Adipose tissue (tissue), 3 donors: ENCODE data around the gene PNKP. TPM values are rescaled to one million over a fixed set of nuclear protein-coding genes. Genes with fewer than 3 reads are reported as not detected.

Experiments
- H3K27ac ChIP-seq: one replicate; pipeline ENCODE4 v1.5.1; 2013; ENCODE audit warnings: low read depth, low read length
- WGBS, 3 donors: extraction: QIAGEN DNeasy Blood & Tissue Kit; methylation state at CpG; one replicate each; pipeline ENCODE4 v1.1.7; 2013; 5-methylcytosine and 5-hydroxymethylcytosine counted together
- polyA plus RNA-seq, 3 donors: library from polyadenylated mRNA; stranded (reverse); fragments of 200-250 nt; gene quantifications; one replicate each; pipeline ENCODE4 v1.2.3, GENCODE V29; 2013
- donor health status: healthy with polysubstance abuse.
- donor health status: Bipolar disorder and iron deficiency.
- donor health status: healthy.

PNKP gene
- polyA plus RNA-seq, 3 donors, result 29.7 to 50.9 (median 45.8) TPM

DNA sequence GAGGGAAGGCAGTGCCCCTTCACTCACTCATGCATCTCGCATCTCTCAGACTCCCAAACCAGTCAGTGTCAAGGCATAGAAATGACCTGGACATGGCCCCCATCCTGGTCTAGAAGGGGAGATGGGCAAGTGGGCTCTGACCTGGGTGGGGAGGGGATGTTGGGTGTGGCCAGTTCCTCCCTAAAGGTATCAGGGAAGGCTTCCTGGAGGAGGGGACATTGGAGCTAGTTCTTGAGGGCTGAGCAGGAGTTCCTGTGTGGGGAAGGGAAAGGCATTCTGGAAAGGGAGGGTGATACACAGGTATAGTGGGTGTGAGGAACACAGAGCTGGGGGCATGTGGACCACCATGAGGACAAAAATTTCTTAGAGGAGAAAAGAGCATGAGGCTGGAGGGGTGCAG, 25.3 kb upstream of the PNKP start:
- WGBS, 3 donors, result 86 to 100% (median 94%) methylated on average over 1 of the region's 1 CpG
- no peak overlapping the region for H3K27ac ChIP-seq

DNA sequence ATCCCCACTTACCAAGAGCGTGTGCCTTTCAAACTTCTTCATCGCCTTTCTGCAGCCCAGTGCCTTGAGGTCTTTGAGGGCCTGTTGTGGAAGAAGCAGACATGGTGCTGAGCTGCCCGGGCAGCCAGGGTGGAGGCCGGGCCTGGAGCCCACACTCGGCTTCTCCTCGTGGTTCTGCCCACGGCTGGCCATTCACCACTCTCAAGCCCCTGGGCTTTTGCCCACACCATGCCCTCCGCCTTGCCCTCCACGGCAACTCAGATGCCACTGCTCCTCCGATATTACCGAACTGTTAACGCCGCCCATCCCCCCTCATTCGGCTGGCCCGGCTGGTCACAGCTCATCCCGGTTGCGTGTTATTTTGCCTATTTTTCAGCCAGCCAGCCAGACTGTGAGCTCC, 24.0 kb upstream of the PNKP start:
- H3K27ac ChIP-seq, result no peak overlapping the region
- WGBS, 3 donors, result 85 to 92% (median 87%) methylated on average over 17 of the region's 17 CpGs

DNA sequence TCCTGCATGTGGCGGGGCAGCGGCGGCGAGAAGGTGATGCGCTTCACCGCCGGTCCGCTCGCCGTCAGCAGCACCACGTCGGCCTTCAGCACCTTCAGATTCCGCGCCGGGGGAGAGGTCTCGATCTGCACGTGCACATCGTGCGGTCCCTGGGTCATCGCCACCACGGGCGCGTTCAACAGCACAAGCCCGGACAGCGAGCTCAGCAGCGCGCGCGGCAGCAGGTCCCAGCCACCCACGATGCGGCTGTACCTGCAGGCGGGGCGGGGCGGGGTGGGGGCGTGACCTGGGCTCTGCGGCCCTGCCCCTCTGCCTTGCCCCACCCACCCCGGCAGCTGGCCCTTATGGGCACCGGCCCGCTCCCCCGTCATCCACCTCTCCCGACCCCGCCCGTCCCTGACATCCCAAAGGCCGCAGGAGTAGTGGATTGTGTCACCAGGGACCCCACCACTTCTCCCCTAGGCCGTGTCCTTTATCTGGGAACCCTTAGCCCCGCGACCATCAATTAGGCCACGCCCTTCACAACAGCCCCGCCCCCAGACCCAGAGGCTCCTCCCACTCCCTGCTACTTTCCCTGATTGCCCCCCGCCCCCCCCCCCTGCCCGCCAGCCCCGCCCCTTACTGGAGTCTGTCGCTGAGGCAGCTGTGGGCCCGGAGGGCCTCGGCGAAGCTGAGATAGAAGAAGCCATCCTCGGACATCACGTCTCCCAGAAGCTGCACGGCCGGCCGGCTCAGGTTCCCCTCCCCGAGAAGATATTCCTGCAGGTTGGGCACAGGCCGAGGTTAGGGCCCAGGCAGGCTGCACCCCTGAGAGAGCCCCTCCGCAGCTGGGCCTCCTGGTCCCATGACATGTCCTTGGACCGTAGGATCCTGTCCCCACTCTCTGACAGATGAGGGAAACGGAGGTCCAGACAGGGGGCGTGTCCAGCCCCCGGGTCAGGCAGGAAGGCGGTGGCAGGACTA, 23.3 kb upstream of the PNKP start:
- WGBS, 3 donors, result 10 to 18% (median 17%) methylated on average over 63 to 69 of the region's 69 CpGs
- H3K27ac ChIP-seq, result no peak overlapping the region

DNA sequence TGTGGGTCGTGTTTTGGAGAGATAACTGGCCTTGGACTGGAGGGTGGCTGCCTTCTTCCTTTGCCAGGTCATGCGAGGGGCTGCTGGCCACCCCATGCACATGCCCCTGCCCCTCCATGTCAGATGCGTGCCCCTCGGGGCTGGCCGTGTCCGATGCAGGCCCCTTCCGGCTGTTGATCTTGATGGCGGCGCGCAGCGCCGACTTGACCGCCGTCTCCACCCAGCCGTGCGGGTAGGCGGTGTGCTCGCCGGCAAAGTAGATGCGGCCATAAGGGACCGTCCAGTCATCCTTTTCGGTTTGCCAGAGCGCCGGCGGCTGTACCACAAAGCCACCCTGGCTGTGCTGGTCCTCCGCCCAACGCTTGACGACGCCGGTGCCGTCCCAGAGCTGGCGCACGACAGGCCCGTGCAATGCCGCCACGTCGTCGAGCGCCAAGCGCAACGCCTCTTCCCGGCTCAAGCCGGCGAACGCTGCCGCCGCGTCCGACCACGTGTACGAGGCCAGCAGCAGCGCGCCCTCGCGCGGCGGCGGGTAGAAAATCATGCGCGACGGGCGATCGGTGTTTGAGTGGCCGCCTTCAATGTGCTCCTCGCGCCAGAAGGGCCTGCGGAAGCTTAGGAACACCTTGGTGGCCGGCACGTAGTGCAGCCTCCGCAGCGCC, 22.4 kb upstream of the PNKP start:
- no peak overlapping the region for H3K27ac ChIP-seq
- 17 to 26% (median 24%) methylated on average over 67 to 71 of the region's 71 CpGs for WGBS, 3 donors

DNA sequence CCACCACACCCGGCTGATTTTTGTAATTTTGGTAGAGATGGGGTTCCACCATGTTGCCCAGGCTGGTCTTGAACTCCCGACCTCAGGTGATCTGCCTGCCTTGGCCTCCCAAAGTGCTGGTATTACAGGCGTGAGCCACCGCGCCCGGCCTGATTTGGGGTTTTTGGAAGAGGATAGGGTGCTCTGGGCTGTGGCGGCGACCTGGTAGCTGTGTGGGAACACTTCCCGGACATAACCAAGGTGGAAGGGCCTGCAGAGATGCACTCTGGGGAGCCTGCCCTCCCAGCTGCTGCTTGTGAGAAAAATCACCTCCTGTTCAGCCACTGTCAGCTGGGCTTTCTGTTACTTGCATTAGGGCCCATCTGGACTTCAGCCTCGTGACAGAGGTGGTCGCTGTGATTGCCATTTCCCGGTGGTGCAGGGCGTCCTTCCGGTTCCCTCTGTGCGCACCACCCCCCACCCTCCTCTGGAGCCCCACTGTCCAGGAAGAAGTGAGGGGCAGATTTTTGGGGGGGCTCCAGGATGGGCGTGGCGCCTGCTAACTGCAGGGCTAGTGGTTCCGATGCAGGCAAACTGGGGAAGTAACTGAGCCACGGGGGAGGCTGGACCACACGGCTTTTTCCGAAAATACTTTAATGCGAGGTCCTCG, 21.8 kb upstream of the PNKP start:
- 88 to 92% (median 90%) methylated on average over 23 of the region's 23 CpGs for WGBS, 3 donors
- H3K27ac ChIP-seq, result no peak overlapping the region

DNA sequence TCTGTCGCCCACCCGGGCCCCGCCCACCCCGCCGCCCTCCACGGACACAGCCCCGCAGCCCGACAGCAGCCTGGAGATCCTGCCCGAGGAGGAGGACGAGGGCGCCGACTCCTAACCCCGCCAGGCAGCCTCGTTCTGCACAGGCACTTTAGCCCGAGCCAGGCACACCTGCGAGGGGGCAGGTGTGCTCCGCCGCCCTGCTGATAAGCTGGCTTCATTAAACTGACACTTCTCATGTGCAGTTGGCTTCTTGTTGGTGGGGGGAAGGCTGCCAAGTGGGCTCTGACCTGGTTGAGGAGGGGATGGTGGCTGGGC, 21.1 kb upstream of the PNKP start:
- 60 to 91% (median 90%) methylated on average over 10 to 18 of the region's 18 CpGs for WGBS, 3 donors
- H3K27ac ChIP-seq, result no peak overlapping the region

DNA sequence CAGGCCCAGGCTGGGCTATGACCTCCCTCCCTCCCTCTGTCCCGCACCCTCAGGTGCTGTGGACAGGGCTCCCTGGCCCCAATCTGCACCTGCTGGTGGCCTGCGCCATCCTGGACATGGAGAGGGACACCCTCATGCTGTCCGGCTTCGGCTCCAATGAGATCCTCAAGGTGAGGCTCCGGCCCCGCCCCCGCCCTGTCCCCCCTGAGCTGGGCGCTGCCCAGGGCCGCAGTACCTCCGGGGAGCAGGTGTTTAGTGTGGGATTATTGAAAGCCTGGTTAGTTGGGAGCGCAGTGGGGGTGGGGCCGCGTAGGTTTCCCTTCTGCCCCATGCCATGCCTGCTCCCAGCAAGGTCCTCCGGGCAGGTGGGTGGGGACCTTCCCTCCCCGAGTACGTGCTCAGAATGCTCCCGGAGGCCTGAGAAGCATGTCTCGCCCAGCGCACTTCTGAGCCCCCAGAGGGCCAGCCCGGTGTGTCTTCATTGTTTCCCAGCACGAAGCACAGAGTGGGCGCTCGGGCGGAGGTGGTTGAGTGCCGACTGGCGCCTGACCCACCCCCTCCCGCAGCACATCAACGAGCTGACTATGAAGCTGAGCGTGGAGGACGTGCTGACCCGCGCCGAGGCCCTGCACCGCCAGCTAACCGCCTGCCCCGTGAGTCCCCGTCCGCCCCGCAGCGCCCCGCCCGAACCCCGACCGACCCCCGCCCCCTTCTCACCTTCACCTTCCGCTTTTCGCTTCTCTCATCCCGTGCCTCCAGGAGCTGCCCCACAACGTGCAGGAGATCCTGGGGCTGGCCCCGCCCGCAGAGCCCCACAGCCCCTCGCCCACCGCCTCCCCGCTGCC, 20.5 kb upstream of the PNKP start:
- no peak overlapping the region for H3K27ac ChIP-seq
- 49 to 91% (median 75%) methylated on average over 51 to 54 of the region's 54 CpGs for WGBS, 3 donors

DNA sequence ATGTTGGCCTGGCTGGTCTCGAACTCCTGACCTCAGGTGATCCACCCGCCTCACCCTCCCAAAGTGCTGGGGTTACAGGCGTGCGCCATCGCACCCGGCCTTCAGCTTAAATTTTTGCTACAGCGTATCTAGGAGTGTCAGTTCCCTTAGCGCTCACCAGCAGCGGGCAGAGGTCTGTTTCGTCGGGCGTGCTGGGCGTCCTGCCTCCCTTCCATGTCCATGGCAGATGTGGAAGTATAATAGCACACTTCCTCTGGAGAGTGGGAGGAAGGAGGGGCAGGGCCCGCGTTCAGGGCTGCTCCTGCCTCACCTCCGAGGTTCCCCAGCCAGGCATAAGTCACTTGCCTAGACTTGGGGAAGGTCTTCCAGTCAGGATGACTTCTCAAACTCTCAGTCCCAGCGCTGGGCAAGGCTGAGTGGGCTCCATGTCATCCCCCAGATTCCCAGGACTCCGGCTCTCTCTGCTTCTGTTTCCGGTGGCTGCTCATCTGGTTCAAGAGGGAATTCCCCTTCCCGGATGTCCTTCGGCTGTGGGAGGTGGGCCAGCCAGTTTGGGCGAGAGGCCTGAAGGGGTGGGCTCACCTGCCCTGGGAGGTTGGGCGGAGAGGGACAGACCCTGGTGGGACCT, 19.8 kb upstream of the PNKP start:
- 65 to 73% (median 66%) methylated on average over 22 to 23 of the region's 23 CpGs for WGBS, 3 donors
- no peak overlapping the region for H3K27ac ChIP-seq

DNA sequence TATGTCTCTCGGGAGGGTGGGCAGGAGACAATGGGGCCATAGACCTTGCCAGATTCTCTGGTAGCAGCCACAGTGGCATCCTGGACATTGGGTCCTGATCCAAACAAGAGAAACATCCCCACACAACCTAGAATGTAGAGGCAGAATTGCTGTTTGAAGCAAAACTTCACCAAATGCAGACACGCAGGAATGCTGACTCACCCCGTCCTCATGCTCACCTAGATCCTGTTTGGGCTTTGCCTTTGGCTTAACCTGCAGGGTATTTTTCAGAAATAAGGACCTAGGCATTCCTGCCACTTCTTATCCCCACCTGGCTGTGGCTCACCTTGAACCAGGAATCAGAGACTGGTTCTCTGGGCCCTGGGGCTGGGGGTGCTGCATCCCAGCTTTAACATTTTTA, 17.4 kb upstream of the PNKP start:
- WGBS, 3 donors, result 91 to 98% (median 92%) methylated on average over 3 of the region's 3 CpGs

DNA sequence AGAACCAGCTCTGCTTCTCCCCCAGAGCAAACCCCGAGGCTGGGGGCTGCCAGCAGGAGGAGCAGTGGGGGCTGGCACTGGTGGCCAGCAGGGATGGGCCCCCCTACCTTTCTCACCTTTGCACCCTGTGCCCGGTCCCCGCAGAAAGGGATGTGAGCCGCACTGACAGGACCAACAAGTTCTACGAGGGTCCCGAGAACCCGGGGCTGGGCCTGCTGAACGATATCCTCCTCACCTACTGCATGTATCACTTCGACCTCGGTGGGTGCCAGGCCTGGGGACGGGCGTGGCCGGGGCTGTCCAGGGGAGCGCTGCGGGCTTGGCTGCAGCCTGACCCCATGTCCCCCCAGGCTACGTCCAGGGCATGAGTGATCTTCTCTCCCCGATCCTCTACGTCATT, 16.7 kb upstream of the PNKP start:
- no peak overlapping the region for H3K27ac ChIP-seq
- WGBS, 3 donors, result 92 to 93% (median 92%) methylated on average over 18 of the region's 18 CpGs

More for the DNA sequence above, 17.4 kb upstream of the PNKP start:
- no peak overlapping the region for H3K27ac ChIP-seq

DNA sequence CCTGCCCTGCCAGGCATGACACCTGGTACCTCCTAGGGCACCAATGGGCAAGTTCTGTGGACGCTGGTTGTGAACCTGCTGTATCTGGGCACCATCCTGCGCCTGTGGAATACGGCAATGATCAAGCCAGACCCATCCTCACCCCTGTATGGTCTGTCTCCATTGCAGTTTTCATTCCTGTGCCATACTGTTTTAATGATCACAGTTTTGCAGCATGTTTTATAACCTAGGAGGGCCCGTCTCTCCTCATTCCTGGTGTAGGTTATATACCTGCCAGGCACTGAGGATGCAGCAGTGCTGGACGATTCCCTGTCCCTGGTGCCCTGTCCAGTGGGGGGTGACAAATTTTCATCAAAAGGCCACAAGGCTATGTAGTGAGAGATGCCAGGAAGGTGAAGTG, 15.7 kb upstream of the PNKP start:
- WGBS, 3 donors, result 96 to 99% (median 99%) methylated on average over 5 of the region's 5 CpGs
- H3K27ac ChIP-seq, result no peak overlapping the region

DNA sequence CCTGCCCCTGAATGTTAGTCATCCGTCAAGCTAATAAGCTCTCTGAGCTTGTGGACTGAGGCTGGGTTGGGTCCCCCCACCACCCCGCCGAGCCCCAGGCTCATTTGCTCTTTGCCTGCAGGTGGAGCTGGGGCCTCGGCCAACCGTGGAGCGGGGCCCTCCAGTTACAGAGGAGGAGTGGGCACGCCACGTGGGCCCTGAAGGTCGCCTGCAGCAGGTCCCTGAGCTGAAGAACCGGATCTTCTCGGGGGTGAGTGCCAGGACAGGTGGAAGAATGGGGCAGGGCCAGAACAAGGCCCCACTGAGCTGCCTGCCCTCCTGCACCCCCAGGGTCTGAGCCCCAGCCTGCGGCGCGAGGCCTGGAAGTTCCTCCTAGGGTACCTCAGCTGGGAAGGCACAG, 15.3 kb upstream of the PNKP start:
- whole genome bisulfite sequencing, 3 donors, result 96 to 98% (median 97%) methylated on average over 13 to 14 of the region's 14 CpGs
- no peak overlapping the region for H3K27ac ChIP-seq

DNA sequence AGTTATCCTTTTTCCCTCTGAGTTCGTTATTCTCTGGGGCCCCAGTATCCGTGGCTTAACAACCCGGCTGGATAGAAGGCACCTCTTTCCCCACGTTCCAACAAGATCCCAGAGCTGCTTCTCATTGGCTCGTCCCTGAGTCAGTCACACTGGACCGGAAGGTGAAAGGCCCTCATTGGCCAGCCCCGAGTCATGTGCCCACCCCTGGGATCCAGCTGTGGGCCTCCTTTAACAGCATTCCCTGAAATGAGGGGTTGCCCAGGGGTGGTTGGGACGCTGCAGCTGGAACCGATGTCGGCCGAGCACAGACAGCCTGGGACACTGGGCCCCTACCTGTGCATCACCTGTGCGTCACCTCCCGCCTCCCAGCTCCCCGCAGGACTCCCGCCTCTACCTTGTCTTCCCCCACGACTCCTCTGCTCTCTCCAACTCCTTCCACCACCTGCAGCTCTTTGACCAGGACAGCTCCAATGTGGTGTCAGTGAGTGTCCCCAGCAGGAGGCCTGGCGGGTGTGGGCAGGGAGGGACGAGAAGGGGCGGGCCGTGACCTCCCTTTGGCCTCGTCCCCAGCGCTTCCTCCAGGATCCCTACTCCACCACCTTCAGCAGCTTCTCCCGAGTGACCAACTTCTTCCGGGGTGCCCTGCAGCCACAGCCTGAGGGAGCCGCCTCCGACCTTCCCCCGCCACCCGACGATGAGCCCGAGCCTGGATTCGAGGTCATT, 14.5 kb upstream of the PNKP start:
- no peak overlapping the region for H3K27ac ChIP-seq
- 89 to 94% (median 91%) methylated on average over 30 to 31 of the region's 31 CpGs for WGBS, 3 donors

DNA sequence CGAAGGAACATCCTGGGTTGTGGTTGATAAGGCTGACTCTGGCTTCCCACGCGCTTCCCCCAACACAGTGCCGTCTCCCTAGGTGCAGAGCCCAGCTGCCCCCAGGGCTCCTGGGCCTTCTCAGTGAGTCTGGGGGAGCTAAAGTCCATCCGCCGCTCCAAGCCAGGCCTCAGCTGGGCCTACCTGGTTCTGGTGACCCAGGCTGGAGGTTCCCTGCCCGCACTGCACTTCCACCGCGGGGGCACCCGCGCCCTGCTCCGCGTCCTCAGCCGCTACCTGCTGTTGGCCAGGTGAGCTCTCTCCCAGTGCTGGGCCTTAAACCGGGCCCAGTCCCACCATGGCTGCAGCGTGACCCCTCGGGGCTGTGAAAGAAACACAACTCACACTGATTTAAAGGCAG, 13.8 kb upstream of the PNKP start:
- 96 to 100% (median 97%) methylated on average over 17 of the region's 17 CpGs for WGBS, 3 donors

DNA sequence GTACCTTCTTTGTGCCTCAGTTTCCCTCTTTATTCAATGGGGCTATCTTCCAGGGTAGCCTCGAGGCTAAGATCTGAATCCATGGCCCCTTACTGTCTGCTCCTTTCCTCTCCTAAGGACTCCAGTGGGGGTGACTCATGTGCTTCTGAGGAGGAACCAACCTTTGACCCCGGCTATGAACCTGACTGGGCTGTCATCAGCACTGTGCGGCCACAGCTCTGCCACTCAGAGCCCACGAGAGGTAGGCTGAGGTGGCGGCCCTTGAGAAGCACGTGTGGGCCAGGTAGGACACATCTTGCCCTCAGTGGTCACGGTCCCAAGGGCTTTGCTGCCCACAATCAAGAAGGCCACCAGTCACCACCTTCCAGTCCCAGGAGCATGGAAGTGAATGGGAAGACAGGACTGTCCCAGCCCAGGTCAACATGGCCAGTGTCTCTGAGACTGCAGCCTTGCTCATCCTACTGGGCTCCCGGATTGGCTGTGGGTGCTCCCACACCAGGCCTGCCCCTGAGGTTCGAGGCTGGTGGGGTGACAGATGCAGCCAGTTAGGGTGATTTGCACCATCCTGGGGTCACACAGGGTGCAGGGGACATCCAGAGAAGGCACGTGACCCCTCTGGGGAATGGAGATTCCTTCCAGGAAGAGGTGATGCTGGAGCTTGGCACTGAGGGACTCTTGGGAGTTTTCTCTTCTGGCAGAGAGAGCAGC, 12.9 kb upstream of the PNKP start:
- 88 to 93% (median 91%) methylated on average over 10 of the region's 10 CpGs for WGBS, 3 donors
- H3K27ac ChIP-seq, result no peak overlapping the region

More for the DNA sequence above, 13.8 kb upstream of the PNKP start:
- no peak overlapping the region for H3K27ac ChIP-seq

DNA sequence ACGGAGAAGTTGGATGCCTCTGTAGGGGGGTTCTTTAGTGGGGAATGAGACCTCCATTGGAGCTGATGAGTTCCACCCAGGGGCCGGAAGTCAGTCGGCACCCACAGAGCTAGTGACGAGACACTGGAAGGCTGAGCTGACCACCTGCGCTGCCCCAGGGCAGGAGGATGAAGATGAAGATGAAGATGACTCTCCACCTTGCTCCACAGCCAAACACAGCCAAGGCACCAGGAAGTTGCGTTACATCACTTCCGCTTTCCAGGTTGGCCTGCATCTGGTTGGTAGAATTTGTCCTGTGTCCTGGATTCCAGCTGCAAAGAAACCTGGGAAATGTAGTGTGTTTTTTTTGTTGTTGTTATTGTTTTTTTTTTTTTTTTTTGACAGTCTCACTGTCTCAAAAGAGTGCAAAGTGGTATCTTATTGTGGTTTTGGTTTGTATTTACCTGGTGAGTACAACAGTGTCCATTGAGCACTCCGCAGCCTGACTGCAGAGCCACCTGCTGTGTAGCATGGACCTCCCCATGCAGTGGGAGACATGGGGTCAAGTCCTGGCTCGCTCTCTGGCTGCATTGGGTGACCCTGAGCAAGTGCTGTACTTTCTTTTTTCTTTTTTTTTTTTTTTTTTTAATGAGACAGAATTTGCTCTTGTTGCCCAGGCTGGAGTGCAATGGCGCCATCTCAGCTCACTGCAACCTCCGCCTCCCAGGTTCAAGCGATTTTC, 12.0 kb upstream of the PNKP start:
- WGBS, 3 donors, result 93 to 96% (median 93%) methylated on average over 12 of the region's 12 CpGs
- no peak overlapping the region for H3K27ac ChIP-seq
